Loucy (cell line): ENCODE measurements around the gene LYL1.

ENCODE experiments used
- H2AFZ ChIP-seq: fragments of 200-600 bp; sonication (generic); 2 replicates; pipeline ENCODE4 v1.6.0; 2016; ENCODE audit warnings: antibody characterized with exemption, mild to moderate bottlenecking, low read length, moderate library complexity
- H3F3A ChIP-seq: fragments of 200-600 bp; 2 replicates; pipeline ENCODE4 v1.6.0; 2016; ENCODE audit warnings: antibody characterized with exemption, low read depth, mild to moderate bottlenecking
- H3K27me3 ChIP-seq: fragments of 200-600 bp; sonication (generic); 2 replicates; pipeline ENCODE4 v1.6.1; 2014; ENCODE audit warnings: low read length, mild to moderate bottlenecking; ENCODE audit not compliant: insufficient read depth, poor library complexity, severe bottlenecking
- H3K36me3 ChIP-seq: fragments of 200-600 bp; sonication (generic); 2 replicates; pipeline ENCODE4 v1.6.1; 2016; ENCODE audit warnings: low read length; ENCODE audit not compliant: insufficient read depth
- H3K4me1 ChIP-seq: fragments of 200-600 bp; sonication (generic); 2 replicates; pipeline ENCODE4 v1.5.1; 2014; ENCODE audit warnings: low read length, mild to moderate bottlenecking; ENCODE audit not compliant: insufficient read depth, poor library complexity, severe bottlenecking
- H3K4me2 ChIP-seq: fragments of 200-600 bp; sonication (generic); 2 replicates; pipeline ENCODE4 v1.6.0; 2014; ENCODE audit warnings: antibody characterized with exemption, low read length, low read depth, mild to moderate bottlenecking; ENCODE audit not compliant: poor library complexity, severe bottlenecking
- H3K4me3 ChIP-seq: fragments of 200-600 bp; sonication (generic); 2 replicates; pipeline ENCODE4 v1.5.1; 2014; ENCODE audit warnings: low read length, mild to moderate bottlenecking, mixed read lengths; ENCODE audit not compliant: poor library complexity, severe bottlenecking
- H3K79me2 ChIP-seq: fragments of 200-600 bp; sonication (generic); 2 replicates; pipeline ENCODE4 v1.6.1; 2014; ENCODE audit warnings: low read length; ENCODE audit not compliant: insufficient read depth
- H3K9ac ChIP-seq: fragments of 200-600 bp; sonication (generic); 2 replicates; pipeline ENCODE4 v1.6.0; 2014; ENCODE audit warnings: mild to moderate bottlenecking, low read depth, low read length, moderate library complexity; ENCODE audit not compliant: poor library complexity, severe bottlenecking
- H3K9me2 ChIP-seq: fragments of 200-600 bp; sonication (generic); replicated peaks from 2 replicates; pipeline ENCODE4 v1.6.1; 2016; ENCODE audit warnings: low read depth, low read length, mixed read lengths
- H3K9me3 ChIP-seq: fragments of 200-600 bp; sonication (generic); 2 replicates; pipeline ENCODE4 v1.6.1; 2014; ENCODE audit warnings: mild to moderate bottlenecking, antibody characterized with exemption, low read length, low read depth; ENCODE audit not compliant: insufficient read depth
- H4K20me1 ChIP-seq: fragments of 200-600 bp; sonication (generic); 2 replicates; pipeline ENCODE4 v1.6.0; 2014; ENCODE audit warnings: antibody characterized with exemption, low read length, mild to moderate bottlenecking; ENCODE audit not compliant: insufficient read depth, poor library complexity, severe bottlenecking
- EZH2phosphoT487 ChIP-seq: fragments of 200-600 bp; IDR thresholded peaks from 2 replicates; pipeline ENCODE4 v1.6.1; 2018; ENCODE audit warnings: antibody characterized with exemption, mild to moderate bottlenecking, moderate library complexity, borderline replicate concordance
- TF ChIP-seq, protein P1 (sequence below): fragments of 200-600 bp; sonication (generic); conservative IDR thresholded peaks from 2 replicates; pipeline ENCODE4 v1.5.1; 2014; ENCODE audit warnings: mild to moderate bottlenecking, antibody characterized with exemption, low read length

LYL1 gene

GRCh38 chr19:13095934-13096927, 6.4 kb downstream of the LYL1 start:
- peak overlapping the region; percentile 100 for H3K9ac ChIP-seq
- peak overlapping the region; percentile 77 for H3K4me2 ChIP-seq
- H3K36me3 ChIP-seq: peaks cover 22% of the 10 kb centered on the region
- H3K27me3 ChIP-seq: peaks cover 28% of the 10 kb centered on the region
- H3K79me2 ChIP-seq: peaks cover 62% of the 10 kb centered on the region
- H4K20me1 ChIP-seq: peaks cover 56% of the 10 kb centered on the region
- H3F3A ChIP-seq: peaks cover 33% of the 10 kb centered on the region
- peak overlapping the region; percentile 94 for H3K4me3 ChIP-seq
- peaks cover 24% of the 10 kb centered on the region for H3K4me1 ChIP-seq
- H3K9me2 ChIP-seq: no peaks in the 10 kb centered on the region
- no peak overlapping the region for H2AFZ ChIP-seq
- TF ChIP-seq, protein P1, sequence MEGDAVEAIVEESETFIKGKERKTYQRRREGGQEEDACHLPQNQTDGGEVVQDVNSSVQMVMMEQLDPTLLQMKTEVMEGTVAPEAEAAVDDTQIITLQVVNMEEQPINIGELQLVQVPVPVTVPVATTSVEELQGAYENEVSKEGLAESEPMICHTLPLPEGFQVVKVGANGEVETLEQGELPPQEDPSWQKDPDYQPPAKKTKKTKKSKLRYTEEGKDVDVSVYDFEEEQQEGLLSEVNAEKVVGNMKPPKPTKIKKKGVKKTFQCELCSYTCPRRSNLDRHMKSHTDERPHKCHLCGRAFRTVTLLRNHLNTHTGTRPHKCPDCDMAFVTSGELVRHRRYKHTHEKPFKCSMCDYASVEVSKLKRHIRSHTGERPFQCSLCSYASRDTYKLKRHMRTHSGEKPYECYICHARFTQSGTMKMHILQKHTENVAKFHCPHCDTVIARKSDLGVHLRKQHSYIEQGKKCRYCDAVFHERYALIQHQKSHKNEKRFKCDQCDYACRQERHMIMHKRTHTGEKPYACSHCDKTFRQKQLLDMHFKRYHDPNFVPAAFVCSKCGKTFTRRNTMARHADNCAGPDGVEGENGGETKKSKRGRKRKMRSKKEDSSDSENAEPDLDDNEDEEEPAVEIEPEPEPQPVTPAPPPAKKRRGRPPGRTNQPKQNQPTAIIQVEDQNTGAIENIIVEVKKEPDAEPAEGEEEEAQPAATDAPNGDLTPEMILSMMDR: peak; percentile 46
- no peak for TF ChIP-seq EZH2phosphoT487
- no peaks in the 10 kb centered on the region for H3K9me3 ChIP-seq

- no peak for TF ChIP-seq EZH2phosphoT487
- H3K9ac ChIP-seq: peak overlapping the region; percentile 100
- no peak overlapping the region for H2AFZ ChIP-seq
Measured at GRCh38 chr19:13095393-13095784, 7.3 kb downstream of the LYL1 start.

GRCh38 chr19:13094771-13095392, 7.8 kb downstream of the LYL1 start:
- H3K4me1 ChIP-seq: peaks cover 20% of the 10 kb centered on the region
- no peak for TF ChIP-seq EZH2phosphoT487

More at GRCh38 chr19:13095393-13095784, 7.3 kb downstream of the LYL1 start:
- Histone ChIP-seq H3K4me2 (peak overlapping the region; percentile 77), H3K9me3 (no peaks in the 10 kb centered on the region), H3F3A (peaks cover 32% of the 10 kb centered on the region), H3K36me3 (peaks cover 19% of the 10 kb centered on the region), H3K79me2 (peaks cover 54% of the 10 kb centered on the region), H3K4me3 (peak overlapping the region; percentile 94), H3K4me1 (peaks cover 24% of the 10 kb centered on the region), H3K9me2 (no peaks in the 10 kb centered on the region), H4K20me1 (peaks cover 48% of the 10 kb centered on the region), H3K27me3 (peaks cover 21% of the 10 kb centered on the region)

GRCh38 chr19:13094106-13094504, 8.6 kb downstream of the LYL1 start:
- H3K79me2 ChIP-seq: peaks cover 41% of the 10 kb centered on the region
- no peak for TF ChIP-seq EZH2phosphoT487
- TF ChIP-seq, protein P1: no peak
- H3K4me2 ChIP-seq: peak overlapping the region; percentile 77
- peaks cover 6% of the 10 kb centered on the region for H3K36me3 ChIP-seq
- H3K9ac ChIP-seq: peak overlapping the region; percentile 100
- no peaks in the 10 kb centered on the region for H3K9me2 ChIP-seq
- peak overlapping the region; percentile 94 for H3K4me3 ChIP-seq
- H3K9me3 ChIP-seq: no peaks in the 10 kb centered on the region
- H3F3A ChIP-seq: peaks cover 23% of the 10 kb centered on the region
- no peak overlapping the region for H2AFZ ChIP-seq
- H4K20me1 ChIP-seq: peaks cover 39% of the 10 kb centered on the region
- peaks cover 13% of the 10 kb centered on the region for H3K27me3 ChIP-seq
- H3K4me1 ChIP-seq: peaks cover 18% of the 10 kb centered on the region

More at GRCh38 chr19:13094771-13095392, 7.8 kb downstream of the LYL1 start:
- Histone ChIP-seq H3K4me3 (peak overlapping the region; percentile 94), H3K36me3 (peaks cover 14% of the 10 kb centered on the region), H3K9me2 (no peaks in the 10 kb centered on the region), H4K20me1 (peaks cover 43% of the 10 kb centered on the region), H3K9me3 (no peaks in the 10 kb centered on the region), H3K79me2 (peaks cover 49% of the 10 kb centered on the region), H3K9ac (peak overlapping the region; percentile 100), H3K4me2 (peak overlapping the region; percentile 77), H2AFZ (no peak overlapping the region), H3K27me3 (peaks cover 18% of the 10 kb centered on the region), H3F3A (peaks cover 27% of the 10 kb centered on the region)
